Measurements from ENCODE around the gene TTC12.

DNA sequence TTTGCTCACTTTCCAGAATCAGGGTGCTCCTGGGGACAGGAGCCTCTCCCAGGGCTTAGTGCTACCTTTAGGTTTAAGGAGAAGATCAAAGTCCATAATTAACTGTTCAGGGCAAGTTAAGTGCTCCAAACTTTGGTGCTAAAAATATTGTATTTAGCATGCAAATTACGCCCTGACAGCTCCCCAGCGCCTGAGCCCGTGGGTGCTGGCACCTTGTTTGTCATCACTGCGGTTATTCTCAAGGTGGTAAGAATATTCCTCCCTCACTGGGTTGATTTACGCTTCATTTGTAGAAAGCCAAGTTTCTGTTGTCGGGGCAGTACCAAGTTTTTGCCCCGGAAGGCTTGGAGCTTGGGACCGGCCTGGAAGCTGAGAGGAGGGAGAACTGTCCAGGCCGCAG lies 94.5 kb downstream of the TTC12 start:
- TF ChIP-seq, protein P1, sequence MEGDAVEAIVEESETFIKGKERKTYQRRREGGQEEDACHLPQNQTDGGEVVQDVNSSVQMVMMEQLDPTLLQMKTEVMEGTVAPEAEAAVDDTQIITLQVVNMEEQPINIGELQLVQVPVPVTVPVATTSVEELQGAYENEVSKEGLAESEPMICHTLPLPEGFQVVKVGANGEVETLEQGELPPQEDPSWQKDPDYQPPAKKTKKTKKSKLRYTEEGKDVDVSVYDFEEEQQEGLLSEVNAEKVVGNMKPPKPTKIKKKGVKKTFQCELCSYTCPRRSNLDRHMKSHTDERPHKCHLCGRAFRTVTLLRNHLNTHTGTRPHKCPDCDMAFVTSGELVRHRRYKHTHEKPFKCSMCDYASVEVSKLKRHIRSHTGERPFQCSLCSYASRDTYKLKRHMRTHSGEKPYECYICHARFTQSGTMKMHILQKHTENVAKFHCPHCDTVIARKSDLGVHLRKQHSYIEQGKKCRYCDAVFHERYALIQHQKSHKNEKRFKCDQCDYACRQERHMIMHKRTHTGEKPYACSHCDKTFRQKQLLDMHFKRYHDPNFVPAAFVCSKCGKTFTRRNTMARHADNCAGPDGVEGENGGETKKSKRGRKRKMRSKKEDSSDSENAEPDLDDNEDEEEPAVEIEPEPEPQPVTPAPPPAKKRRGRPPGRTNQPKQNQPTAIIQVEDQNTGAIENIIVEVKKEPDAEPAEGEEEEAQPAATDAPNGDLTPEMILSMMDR (IDR thresholded peaks at IDR 0.05): no peak
- TF ChIP-seq EP300 (IDR thresholded peaks at IDR 0.05): no peak
